Right renal pelvis (tissue), 4 donors: ENCODE data around the gene GUCD1. TPM values are rescaled to one million over a fixed set of nuclear protein-coding genes. Genes with fewer than 3 reads are reported as not detected.

Source experiments
- DNase-seq, 4 donors: peaks; one replicate each; pipeline ENCODE4 v3.0.0-alpha.2; 2013; ENCODE audit warnings: low read depth in 4 of 4, low spot score in 3 of 4, missing footprints in 1 of 4
- polyA plus RNA-seq, 4 donors: library from polyadenylated mRNA; unstranded; fragments of 120-200 nt; gene quantifications; one replicate each; pipeline ENCODE4 v1.2.1, GENCODE V29; 2013; ENCODE audit not compliant: insufficient read length in 4 of 4

The GUCD1 gene
- polyA plus RNA-seq, 4 donors: 78.8 to 89.4 (median 84.7) TPM

- no peak for DNase-seq
These were observed 47.2 kb downstream of the GUCD1 start for GRCh38 chr22:24507716-24508115.

GRCh38 chr22:24506802-24507438, 48.0 kb downstream of the GUCD1 start:
- DNase-seq: no peak

- no peak for DNase-seq
These were observed 49.8 kb downstream of the GUCD1 start for GRCh38 chr22:24504956-24505736.

GRCh38 chr22:24504540-24504939, 50.4 kb downstream of the GUCD1 start:
- no peak for DNase-seq

GRCh38 chr22:24503843-24504338, 51.0 kb downstream of the GUCD1 start:
- DNase-seq: no peak

GRCh38 chr22:24503137-24503842, 51.6 kb downstream of the GUCD1 start:
- no peak for DNase-seq

- DNase-seq: no peak
These were observed 52.4 kb downstream of the GUCD1 start for GRCh38 chr22:24502541-24502940.

GRCh38 chr22:24502034-24502433, 52.9 kb downstream of the GUCD1 start:
- no peak for DNase-seq

- no peak for DNase-seq
These were observed 53.5 kb downstream of the GUCD1 start for GRCh38 chr22:24501301-24502005.

GRCh38 chr22:24500277-24500820, 54.6 kb downstream of the GUCD1 start:
- no peak for DNase-seq

GRCh38 chr22:24499706-24500276, 55.1 kb downstream of the GUCD1 start:
- no peak for DNase-seq

- DNase-seq: no peak
These were observed 56.1 kb downstream of the GUCD1 start for GRCh38 chr22:24498824-24499223.

GRCh38 chr22:24497841-24498258, 57.1 kb downstream of the GUCD1 start:
- DNase-seq: no peak

GRCh38 chr22:24496661-24497060, 58.3 kb downstream of the GUCD1 start:
- no peak for DNase-seq

GRCh38 chr22:24496234-24496633, 58.7 kb downstream of the GUCD1 start:
- no peak for DNase-seq

- DNase-seq: no peak
These were observed 59.6 kb downstream of the GUCD1 start for GRCh38 chr22:24495365-24495675.

GRCh38 chr22:24494528-24495364, 60.2 kb downstream of the GUCD1 start, which contains the start of gene UPB1:
Gene UPB1, plus strand, starts transcription at chr22:24495332. Its CDS starts 72 bp downstream, at chr22:24495404.
- no peak for DNase-seq

- no peak for DNase-seq
These were observed 60.8 kb downstream of the GUCD1 start for GRCh38 chr22:24494167-24494527.

- DNase-seq: no peak
These were observed 62.5 kb downstream of the GUCD1 start for GRCh38 chr22:24492391-24492790.
